GM23248 (cell line): Measurements from ENCODE around the gene ADGRG4.

Experiments used
- EZH2 ChIP-seq: fragments of 200-600 bp; sonication (generic); IDR thresholded peaks from 2 replicates; pipeline ENCODE4 v1.6.1; 2018; ENCODE audit warnings: antibody characterized with exemption, mild to moderate bottlenecking; ENCODE audit not compliant: insufficient read depth, poor library complexity, severe bottlenecking
- EZH2phosphoT487 ChIP-seq: fragments of 200-600 bp; sonication (generic); IDR thresholded peaks from 2 replicates; pipeline ENCODE4 v1.6.1; 2018; ENCODE audit warnings: antibody characterized with exemption, moderate library complexity, mild to moderate bottlenecking, low read depth; ENCODE audit not compliant: insufficient read depth

- TF ChIP-seq EZH2 (no peak), EZH2phosphoT487 (no peak)
These were observed 38.9 kb downstream of the ADGRG4 start for GRCh38 chrX:136339702-136340101.
